GM19025 (cell line): Measurements from ENCODE around the gene FOXO1.
A peak's percentile ranks its signal among the peaks of the same experiment; 100 is the strongest.

Experiments
- ATAC-seq: cut with Tn5 transposase; IDR thresholded peaks from one replicate; pipeline ENCODE4 v1.9.1; 2021; ENCODE audit warnings: mild to moderate bottlenecking, low read depth, moderate library complexity; ENCODE audit not compliant: unreplicated experiment

Gene FOXO1

GRCh38 chr13:40640202-40640601 lies 26.2 kb downstream of the FOXO1 start:
- ATAC-seq, result no peak

DNA sequence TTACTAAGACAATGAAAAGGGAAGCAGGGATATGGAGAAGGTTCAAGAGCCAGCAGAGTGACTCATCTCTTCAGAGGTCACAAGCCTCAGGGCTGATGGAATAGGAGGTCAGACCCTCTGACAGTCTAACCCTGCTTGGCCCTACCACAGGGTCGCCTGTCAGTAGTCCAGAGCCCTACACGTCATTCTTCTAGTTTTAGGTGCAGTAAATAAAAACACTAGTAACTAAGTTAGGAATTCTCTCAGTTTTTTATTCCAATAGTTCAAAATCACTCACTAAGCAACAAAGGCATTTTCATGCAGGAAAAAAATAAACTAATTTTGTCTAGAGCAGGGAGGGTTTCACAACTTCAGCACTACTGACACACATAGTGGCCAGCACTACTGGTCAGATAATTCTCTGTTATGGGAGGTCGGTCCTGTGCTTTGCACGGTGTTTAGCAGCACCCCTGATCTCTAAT lies 27.2 kb downstream of the FOXO1 start:
- ATAC-seq, result no peak

GRCh38 chr13:40637643-40638042 lies 28.8 kb downstream of the FOXO1 start:
- no peak for ATAC-seq

GRCh38 chr13:40635315-40635995 lies 31.0 kb downstream of the FOXO1 start:
- ATAC-seq, result no peak

- no peak for ATAC-seq
Observed at GRCh38 chr13:40632915-40633314, 33.5 kb downstream of the FOXO1 start.

GRCh38 chr13:40631605-40632004 lies 34.8 kb downstream of the FOXO1 start:
- ATAC-seq, result peak; percentile 52

GRCh38 chr13:40629678-40630384 lies 36.6 kb downstream of the FOXO1 start:
- peak; percentile 53 for ATAC-seq

GRCh38 chr13:40626977-40627376 lies 39.5 kb downstream of the FOXO1 start:
- ATAC-seq, result no peak

GRCh38 chr13:40626561-40626960 lies 39.9 kb downstream of the FOXO1 start:
- no peak for ATAC-seq

GRCh38 chr13:40624986-40625385 lies 41.5 kb downstream of the FOXO1 start:
- no peak for ATAC-seq

GRCh38 chr13:40624383-40624782 lies 42.1 kb downstream of the FOXO1 start:
- no peak for ATAC-seq

GRCh38 chr13:40622761-40623160 lies 43.7 kb downstream of the FOXO1 start:
- ATAC-seq, result no peak

DNA sequence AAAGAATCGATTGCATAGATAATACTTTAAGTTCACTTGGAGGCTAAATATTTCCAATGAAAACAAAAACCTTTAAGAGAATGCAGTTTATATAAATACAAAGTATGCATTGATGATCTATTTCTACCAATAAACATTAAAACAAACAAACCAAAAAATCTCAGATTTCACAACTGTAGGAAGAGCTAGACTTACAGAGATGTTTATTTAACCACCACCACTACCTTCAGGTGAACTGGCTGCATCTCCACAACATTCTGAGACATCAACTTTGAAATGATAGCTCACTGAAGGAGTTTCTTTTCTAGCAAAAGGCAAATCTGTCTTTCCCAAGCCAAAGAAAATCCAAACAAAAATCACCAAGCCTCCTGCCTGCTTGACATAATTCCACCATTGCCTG lies 44.2 kb downstream of the FOXO1 start:
- ATAC-seq, result no peak

DNA sequence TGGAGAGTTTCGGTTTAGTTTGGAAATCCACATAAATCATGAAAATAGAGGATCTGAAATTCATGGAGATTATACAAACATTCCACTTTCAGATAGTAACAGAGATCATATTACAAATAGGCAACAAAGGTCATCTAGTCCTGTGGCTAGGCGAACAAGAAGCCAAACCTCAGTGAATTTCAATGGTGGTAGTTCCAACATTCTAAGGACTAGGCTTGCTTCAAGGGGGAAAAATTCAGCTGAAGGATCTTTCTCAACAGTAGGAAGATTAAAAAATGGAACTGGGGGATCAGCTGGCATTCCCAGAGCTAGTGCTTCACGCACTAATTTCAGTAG lies 47.0 kb downstream of the FOXO1 start:
- ATAC-seq, result no peak

DNA sequence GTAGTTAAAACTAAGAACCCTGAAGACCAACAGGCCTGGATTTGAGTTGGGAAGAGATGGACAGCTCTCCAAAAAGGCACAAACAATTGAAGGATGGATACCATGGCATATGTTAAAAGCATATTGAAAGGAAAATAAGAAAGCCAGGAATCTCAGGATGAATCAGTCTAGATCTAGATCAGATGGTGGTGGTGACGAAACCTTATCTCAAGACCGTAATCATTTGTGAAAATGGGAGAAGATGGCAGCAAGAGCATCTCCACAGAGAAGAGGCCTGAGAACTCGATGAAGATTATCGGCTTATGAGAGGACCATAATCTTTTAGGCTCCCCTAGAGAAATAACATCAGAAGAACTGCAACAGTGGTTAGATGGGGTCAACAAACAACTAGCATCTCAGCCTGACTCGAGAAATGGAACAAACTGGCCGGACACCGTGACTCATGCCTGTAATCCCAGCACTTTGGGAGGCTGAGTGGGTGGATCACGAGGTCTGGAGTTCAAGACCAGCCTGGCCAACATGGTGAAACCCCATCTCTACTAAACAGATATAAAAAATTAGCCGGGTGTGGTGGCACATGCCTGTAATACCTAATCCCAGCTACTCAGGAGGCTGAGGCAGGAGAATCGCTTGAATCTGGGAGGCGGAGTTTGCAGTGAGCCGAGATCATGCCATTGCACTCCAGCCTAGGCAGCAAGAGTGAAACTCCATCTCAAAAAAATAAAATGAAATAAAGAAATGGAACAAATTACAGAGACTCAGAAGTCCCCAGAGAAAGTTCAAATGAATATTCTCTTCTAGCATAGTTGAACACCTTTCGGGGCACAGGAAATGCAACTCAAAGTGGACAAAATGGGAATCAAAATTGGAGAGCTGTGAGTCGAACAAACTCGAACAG lies 47.6 kb downstream of the FOXO1 start:
- ATAC-seq, result no peak

DNA sequence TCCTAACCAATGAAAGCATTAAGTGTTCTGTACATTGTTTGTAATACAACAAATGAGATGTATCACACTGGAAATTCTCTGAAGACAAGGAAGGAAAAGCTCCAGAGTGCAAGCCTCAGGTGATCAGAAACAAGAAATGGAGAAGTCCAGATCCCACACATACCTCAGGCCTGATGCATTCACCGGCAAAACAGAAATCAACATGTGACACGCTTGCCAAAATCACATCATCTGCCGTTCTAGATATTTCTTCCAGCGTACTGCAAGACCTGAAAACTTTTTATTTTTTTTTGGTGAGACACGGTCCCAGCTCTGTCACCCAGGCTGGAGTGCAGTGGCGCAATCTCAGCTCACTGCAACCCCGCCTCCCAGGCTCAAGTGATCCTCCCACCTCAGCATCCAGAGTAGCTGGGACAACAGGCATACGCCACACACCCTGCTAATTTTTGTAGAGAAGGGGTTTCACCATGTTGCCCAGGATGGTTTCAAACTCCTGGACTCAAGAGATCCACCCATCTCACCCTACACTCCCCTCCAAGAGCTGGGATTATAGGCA lies 48.6 kb downstream of the FOXO1 start:
- ATAC-seq, result no peak

- ATAC-seq, result no peak
Observed at GRCh38 chr13:40615619-40616018, 50.8 kb downstream of the FOXO1 start.

- no peak for ATAC-seq
Observed at GRCh38 chr13:40613914-40614313, 52.5 kb downstream of the FOXO1 start.

GRCh38 chr13:40613192-40613818 lies 53.1 kb downstream of the FOXO1 start:
- ATAC-seq, result peak; percentile 77

DNA sequence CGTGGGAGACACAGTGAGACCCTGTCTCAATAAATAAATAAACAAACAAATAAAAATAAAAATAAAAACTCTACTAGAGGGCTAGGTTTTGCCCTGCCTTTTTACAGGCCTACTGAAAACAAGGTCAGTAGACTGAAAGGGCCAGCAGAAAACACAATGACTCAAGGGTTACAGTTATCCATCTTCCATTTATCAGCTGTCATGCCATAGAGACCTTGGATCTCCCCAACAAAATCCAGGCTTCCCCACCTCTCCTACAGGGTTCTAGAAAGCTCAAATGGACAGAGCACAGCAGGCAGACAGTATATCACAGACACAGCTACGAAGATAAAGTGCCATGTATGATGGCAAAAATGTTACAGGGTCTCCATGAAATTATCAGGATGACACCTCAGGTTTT lies 54.4 kb downstream of the FOXO1 start:
- no peak for ATAC-seq
